Activated CD8-positive, alpha-beta memory T cell treated with anti-CD3 and anti-CD28 coated beads, Interleukin-2, amount 50 U/mL, for 1 hour (primary cell): Measurements from ENCODE around the gene NOP53.

Experiments used
- DNase-seq: peaks from one replicate; pipeline ENCODE4 v3.0.0-alpha.2; 2020; ENCODE audit errors: extremely low read depth

Gene NOP53

GRCh38 chr19:47805313-47805712, 60.0 kb downstream of the NOP53 start:
- no peak for DNase-seq

GRCh38 chr19:47806435-47806834, 61.1 kb downstream of the NOP53 start:
- no peak for DNase-seq
